EH (cell line): ENCODE measurements around the gene PTPRN2.
"Not testable (repeated sequence)": the region's sequence is repeated elsewhere in the genome, so short reads cannot be mapped to it uniquely, and the experiment has no call there.

Source experiments
- DNase-seq: peaks from one replicate; pipeline ENCODE4 v3.0.0-alpha.2; 2015; ENCODE audit warnings: low read depth

The PTPRN2 gene

GRCh38 chr7:158587162-158588084 is at the start of gene PTPRN2:
Gene PTPRN2 (minus strand): TSS chr7:158587823.
- DNase-seq = peak; percentile 67

- DNase-seq = no peak
These were observed 45.7 kb upstream of the PTPRN2 start for GRCh38 chr7:158633055-158633956.

GRCh38 chr7:158631574-158632195 is 44.1 kb upstream of the PTPRN2 start:
- DNase-seq = no peak

- not testable (repeated sequence) for DNase-seq
These were observed 38.7 kb upstream of the PTPRN2 start for GRCh38 chr7:158626289-158626688.

GRCh38 chr7:158623241-158623640 is 35.6 kb upstream of the PTPRN2 start:
- DNase-seq = no peak

GRCh38 chr7:158620839-158621441 is 33.3 kb upstream of the PTPRN2 start:
- no peak for DNase-seq

GRCh38 chr7:158620418-158620817 is 32.8 kb upstream of the PTPRN2 start:
- no peak for DNase-seq

- DNase-seq = no peak
These were observed 31.1 kb upstream of the PTPRN2 start for GRCh38 chr7:158618745-158619140.

GRCh38 chr7:158617737-158618128 is 30.1 kb upstream of the PTPRN2 start:
- peak; percentile 71 for DNase-seq

- DNase-seq = no peak
These were observed 28.4 kb upstream of the PTPRN2 start for GRCh38 chr7:158616050-158616449.

GRCh38 chr7:158614700-158615099 is 27.1 kb upstream of the PTPRN2 start:
- peak; percentile 72 for DNase-seq

GRCh38 chr7:158613481-158613880 is 25.9 kb upstream of the PTPRN2 start:
- peak; percentile 42 for DNase-seq

- DNase-seq = no peak
These were observed 24.9 kb upstream of the PTPRN2 start for GRCh38 chr7:158612546-158612945.

GRCh38 chr7:158611541-158611940 is 23.9 kb upstream of the PTPRN2 start:
- DNase-seq = no peak

GRCh38 chr7:158609313-158609974 is 21.8 kb upstream of the PTPRN2 start:
- DNase-seq = no peak

GRCh38 chr7:158607563-158607962 is 19.9 kb upstream of the PTPRN2 start:
- no peak for DNase-seq

GRCh38 chr7:158606671-158607424 is 19.2 kb upstream of the PTPRN2 start:
- no peak for DNase-seq

- DNase-seq = peak; percentile 20
These were observed 18.5 kb upstream of the PTPRN2 start for GRCh38 chr7:158606129-158606528.

GRCh38 chr7:158603773-158604755 is 16.4 kb upstream of the PTPRN2 start:
- DNase-seq = no peak
